SW480 (cell line): ENCODE data around the gene TMLHE.
"Not testable (repeated sequence)": the region's sequence is repeated elsewhere in the genome, so short reads cannot be mapped to it uniquely, and the experiment has no call there.

ENCODE experiments used
- DNase-seq: peaks from one replicate; pipeline ENCODE4 v3.0.0-alpha.2; 2016; ENCODE audit warnings: low spot score

Gene TMLHE, protein sequence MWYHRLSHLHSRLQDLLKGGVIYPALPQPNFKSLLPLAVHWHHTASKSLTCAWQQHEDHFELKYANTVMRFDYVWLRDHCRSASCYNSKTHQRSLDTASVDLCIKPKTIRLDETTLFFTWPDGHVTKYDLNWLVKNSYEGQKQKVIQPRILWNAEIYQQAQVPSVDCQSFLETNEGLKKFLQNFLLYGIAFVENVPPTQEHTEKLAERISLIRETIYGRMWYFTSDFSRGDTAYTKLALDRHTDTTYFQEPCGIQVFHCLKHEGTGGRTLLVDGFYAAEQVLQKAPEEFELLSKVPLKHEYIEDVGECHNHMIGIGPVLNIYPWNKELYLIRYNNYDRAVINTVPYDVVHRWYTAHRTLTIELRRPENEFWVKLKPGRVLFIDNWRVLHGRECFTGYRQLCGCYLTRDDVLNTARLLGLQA

DNA sequence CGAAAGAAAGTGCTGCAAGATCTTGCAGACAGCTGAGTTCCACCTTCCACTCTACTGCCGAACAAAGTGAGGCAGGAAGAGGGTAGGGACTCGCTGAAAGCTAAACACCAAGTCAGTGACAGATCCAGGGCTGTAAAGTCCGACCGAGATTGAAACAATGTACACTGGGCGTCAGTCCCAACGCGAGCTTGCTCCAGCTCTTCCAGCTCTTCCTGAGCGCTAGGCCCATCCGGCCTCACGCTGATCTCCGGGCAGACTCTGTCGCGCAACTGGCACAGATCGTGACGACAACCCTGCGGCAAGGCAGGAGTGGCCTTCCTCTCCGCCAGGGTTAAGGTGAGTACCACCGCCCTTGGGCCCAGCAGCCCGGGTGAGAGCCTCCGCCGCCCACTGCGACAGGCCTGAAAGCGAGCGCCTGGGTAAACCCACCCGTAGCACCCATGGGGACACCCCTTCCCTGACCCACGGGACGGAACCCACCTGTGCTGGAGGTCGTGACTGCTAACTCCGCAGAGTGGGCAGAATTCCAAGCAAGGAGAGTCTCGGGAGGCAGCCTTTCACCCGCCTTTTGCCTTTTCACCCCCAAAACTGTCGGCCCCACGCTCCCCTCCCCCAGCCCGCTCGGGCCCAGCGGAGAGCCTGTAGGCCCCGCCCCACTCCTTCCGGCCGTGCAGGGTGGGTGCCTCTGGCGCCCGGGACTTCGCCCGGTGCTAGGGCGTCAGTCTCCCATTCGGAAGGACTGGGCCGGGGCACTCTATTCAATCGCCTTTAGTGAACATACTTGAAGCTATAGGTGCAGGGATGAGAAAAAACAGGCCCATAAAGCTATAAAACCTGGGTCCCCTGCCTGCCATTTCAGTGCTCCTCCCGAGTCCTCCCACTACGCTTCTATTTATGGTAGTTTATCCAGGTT lies at the start of gene TMLHE, which contains the start of gene SPRY3:
Gene TMLHE (minus strand): TSS at position 641 of the 913 bp plus-strand sequence. CDS start 67,676 bp downstream, outside the sequence.
Gene SPRY3 (plus strand): TSS at position 275 of the 913 bp plus-strand sequence.
- DNase-seq, result peak; percentile 61

DNA sequence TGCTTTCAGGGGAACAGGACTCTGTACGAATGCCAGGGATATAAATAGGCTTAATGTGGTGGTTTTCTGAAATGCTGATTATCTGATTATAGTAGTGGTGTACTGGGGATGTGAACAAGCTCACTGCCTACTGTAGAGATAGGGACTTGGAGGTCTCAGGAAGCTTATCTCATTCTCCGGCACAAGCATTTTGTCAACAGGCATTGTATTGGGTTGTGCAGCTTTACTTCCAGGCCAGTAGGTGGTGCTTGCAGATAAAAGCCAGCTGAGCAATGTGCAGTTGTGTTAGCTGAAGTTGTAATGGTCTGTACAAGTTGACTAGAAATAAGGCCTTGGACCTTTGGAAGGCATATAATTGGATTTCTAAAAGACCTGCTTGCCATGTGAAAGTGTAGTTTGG lies 49.5 kb upstream of the TMLHE start:
- DNase-seq, result no peak

DNA sequence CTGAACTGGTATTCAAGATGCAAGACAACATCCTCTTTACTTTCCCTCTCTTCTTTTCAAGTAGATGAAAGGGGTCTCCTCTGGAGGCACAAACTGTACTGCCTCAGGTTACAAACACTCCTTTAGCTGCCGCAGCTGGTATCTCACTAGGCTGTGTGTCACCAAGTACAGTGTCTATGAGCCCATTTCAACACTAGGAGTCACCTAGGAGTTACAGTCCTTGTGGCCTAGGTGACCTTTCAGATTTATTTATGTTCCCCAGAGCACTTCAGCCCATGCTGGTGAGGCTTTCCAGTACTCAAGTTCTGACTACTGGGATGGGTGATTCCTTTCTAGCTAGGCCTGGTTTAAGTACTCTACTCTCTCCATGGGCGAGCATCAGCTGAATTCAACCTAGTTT lies 32.4 kb upstream of the TMLHE start:
- DNase-seq, result no peak

DNA sequence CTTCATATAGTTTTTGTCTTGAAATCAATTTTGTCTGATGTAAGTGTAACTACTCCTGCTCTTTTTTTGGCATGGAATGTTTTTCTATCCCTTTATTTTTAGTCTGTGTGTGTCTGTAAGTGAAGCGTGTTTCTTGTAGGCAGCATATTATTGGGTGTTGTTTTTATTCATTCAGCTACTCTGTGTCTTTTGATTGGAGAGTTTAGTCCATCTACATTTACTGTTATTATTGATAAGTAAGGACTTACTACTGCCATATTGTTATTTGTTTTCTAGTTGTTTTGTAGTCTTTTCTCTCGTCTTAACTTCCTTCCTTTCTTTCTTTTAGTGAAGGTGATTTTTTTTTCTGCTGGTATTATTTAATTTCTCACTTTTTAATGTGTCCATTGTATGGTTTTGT lies 30.5 kb upstream of the TMLHE start:
- DNase-seq, result no peak

DNA sequence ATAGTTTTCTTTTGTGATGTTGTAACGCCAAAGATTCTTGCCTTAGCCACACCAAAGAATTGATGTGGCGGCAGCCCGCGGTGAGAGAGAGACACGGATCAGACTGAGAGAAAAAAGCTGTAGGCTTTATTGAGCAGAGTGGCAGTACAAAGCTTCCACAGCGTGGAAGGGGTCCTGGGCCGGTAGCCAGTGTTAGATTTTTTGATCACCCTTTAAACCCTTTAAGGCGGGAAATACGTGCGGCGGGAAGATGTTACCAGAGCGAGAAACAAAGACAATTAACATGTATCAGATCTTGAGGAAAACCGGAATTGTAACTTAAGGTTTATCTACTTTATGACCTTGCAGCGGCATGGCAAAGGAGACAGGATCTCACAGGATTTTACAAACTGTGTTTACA lies 28.6 kb upstream of the TMLHE start:
- not testable (repeated sequence) for DNase-seq

DNA sequence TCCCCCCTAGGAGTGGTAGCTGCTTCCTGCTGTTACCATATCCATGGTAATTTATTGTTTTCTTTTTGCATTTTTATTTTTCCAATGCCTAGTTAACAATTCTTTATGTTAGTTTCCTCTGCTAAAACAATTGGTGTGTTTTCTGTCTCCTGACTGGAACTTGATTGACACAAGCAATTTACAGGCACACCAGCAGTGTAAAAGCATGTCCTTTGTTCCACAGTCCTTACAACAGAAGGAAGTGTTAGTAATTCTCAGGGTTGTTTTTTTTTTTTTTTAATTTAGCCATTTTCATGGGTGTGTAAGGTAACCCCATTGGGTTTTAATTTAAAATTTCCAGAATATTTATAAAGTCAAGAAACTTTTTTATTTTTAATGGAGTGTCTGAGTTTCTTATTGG lies 25.0 kb upstream of the TMLHE start:
- no peak for DNase-seq

DNA sequence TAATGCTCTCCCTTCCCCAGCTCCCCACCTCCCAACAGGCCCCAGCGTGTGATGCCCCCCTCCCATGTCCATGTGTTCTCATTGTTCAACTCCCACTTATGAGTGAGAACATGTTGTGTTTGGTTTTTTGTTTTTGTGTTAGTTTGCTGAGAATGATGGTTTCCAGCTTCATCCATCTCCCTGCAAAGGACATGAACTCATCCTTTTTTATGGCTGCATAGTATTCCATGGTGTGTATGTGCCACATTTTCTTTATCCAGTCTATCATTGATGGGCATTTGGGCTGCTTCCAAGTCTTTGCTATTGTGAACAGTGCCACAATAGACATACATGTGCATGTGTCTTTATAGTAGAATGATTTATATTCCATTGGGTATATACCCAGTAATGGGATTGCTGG lies 22.3 kb upstream of the TMLHE start:
- DNase-seq, result not testable (repeated sequence)

DNA sequence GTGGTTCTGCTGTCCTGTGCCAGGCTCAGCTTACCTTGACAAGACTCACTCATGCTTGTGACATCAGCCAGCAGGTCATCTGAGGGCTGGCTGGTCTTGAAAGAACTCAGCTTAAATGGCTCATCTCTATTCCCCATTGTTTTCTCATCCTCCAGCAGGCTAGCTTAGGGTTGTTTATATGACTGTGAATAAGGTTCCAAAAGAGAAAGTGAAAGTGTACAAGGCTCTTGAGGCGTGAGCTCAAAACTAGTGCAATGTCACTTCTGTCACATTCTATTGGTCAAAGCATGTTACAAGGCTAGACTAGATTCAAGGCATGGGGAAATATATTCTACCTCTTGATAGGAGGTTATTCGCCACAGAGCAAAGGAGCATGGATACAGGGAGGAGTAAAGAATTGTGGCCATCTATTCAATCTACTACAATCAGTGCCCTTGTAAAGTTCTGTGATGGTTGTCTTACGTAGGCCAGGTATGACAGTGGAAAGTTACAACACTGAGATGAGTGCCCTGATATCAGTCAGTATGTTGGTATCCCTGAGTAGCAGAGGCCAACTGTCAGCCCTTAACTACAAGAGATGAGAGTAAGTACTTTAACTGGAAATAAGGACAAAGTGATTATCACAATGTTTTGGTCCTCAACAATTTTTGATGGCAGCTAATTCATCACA lies 19.8 kb upstream of the TMLHE start:
- DNase-seq, result peak; percentile 20

DNA sequence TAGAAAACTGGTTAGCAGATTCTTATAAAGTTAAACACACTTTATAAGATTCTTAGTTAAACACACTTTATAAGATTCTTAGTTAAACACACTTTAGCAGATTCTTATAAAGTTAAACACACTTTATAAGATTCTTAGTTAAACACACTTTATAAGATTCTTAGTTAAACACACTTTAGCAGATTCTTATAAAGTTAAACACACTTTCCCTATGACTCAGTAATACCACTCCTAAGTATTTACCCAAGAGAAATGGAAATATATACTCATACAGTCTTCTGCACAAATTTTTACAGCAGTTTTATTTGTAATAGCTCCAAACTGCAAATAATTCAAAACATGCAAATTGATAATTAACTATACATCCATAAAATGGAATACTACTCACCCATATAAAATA lies 7.4 kb upstream of the TMLHE start:
- DNase-seq, result not testable (repeated sequence)

DNA sequence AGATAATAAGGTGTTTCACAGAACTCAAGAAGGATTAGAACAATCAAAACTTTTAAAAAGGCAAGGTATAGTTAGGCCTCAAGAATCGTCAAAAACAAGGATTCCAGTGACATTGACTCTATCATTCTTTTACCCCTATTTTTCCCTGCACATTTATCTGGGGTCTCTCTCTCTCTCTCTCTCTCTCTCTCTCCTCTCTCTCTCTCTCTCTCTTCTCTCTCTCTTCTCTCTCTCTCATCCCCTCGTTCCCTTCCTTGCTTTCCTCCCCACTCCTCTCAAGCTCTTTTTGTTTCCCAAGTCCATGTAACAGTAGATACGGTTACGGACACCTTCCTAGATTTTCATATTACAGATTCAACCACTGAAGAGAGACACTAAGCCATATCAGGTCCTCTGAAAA lies 3.2 kb upstream of the TMLHE start:
- DNase-seq, result no peak

DNA sequence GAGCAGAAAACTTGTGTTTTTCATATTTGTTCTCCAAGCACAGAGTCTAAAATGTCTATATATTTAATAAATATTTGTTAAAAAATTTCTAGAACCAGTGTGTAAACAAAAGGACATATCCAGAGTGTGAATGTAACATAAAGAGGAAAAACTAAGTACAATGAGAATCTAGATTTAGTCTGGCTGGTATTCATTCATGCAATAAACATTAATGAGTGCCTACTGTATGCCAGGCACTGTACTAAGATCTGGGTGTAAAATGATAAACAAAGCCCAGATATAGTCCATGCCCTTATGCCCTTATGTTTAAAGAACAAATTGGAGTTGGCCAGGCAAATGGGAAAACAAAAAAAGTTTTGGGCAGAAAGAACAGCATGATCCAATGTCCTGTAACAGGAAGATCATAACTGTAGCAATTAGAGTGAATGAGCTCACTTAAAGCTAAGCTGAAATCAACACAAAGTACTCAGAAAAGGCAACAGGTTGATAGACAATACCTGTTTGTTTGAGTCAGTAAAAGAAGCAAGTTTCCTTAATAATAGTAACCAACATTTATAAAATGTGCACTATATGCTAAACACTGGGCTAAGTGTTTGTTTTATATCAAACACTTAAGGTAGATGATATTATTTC lies 1.3 kb upstream of the TMLHE start:
- DNase-seq, result no peak

DNA sequence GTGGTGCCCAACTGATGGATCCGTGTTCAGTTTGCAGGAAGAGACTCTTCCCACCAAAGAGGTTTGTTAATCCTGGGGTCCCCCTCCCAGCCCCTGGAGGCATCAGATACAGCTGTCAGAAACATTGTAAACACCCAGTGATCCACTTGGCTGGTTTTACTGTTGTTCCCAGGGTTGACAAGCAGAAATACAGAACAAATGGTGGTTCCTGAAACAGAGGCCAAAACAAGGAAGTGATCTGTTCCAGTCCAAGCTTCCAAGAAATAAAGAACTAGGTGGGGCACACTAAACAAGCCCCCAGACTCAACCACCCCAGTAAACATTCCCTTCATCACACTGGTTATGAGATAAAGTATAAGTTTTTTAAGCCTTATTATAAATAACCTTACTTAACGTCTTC lies 1.4 kb downstream of the TMLHE start:
- no peak for DNase-seq

DNA sequence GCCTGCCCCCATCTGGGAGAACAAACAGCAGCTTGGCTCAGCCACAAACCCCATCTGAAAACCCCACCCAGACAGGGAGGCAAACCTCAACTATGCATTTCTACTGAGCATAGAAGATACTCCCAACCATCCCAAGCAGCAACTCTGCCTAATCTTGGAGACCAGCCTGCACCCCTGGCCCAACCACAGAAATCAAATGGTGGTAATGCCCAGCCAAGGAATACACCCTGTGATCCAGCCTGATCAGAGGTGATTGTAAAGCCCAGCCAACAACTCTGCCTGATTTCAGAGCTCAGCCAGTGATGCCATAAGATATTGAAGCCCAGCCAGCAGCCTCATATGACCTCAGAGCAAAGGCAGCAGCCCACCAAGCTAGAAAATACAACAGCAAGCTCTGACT lies 19.8 kb downstream of the TMLHE start:
- DNase-seq, result no peak

DNA sequence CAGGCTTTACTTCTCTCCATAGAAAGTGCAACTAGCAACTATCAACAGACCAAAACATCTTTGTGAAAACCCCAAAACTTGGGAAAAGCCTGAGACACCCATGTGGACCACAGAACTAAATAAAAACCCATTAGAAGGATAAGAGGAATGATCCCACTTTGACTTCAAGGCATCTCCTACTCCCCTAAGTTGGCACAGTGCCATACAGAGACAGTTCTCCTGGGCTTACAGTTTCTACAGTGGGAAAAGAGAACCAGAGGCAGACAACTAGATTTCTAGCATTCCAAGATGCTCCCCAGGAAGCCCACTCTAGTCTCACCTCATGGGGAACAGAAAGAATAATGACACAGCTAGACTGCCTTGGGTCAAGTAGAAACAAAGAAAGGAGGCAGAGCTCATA lies 20.4 kb downstream of the TMLHE start:
- no peak for DNase-seq

DNA sequence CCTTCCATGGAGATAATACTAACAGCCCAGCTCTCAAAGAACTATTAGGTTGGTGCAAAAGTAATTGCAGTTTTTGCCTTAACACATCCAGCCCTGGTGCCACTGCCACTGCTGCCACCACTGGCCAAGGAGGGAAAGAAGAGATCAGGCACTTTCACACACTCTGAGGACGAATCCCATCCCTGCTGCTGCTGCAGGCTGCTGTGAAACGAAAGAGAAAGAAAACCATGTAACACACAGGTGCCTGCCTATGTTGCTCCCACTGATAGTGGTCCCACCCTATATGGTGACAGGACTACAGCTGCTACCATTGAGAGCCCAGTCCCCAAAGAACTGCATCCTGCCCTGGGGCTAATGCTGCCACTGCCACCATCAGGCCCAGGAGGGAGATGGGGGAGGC lies 35.1 kb downstream of the TMLHE start:
- DNase-seq, result no peak

DNA sequence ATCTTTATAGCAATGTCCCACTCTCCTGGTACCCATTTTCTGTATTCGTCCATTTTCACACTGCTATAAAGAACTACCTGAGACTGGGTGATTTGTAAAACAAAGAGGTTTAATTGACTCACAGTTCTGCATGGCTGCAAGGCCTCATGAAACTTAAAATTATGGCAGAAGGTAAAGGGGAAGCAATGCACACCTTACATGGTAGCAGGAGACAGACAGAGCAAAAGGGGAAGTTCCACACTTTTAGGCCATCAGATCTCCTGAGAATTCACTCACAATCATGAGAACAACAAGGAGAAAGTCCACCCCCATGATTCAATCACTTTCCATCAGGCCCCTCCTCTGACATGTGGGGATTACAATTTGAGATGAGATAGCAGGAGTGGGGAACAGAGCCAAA lies 49.7 kb downstream of the TMLHE start:
- no peak for DNase-seq

DNA sequence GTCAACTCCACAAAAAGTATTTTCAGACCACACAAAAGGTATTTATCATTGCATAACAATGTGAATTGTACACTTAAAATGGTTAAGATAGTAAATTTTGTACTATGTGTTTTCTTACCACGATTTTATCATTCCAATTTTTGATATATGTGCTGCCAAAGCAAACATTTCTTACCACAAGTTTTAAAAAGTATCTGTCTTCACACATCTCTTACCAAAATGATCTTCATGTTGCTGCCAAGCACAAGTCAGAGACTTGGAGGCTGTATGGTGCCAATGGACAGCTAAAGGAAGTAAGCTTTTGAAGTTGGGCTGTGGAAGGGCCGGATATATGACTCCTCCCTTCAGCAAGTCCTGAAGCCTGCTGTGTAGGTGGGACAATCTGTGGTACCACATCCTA lies 67.9 kb downstream of the TMLHE start:
- no peak for DNase-seq

DNA sequence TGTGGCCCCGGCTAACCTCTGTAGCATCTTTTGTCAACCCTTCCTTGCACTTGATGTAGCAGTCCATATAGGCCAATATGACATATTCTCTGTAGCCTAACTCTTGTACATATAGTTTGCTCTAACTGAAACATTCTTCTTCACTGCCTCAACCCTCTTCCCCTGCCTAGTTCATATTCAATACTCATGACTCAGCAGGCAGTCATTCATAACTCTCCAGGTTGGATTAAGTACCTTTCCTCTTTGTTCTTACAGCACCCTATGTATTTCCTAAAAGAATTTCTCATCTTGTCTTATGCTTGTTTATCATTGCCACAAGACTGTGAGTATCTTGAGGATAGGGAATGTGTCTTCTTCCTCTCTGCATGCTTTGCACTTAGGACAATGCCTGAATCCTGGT lies 76.9 kb downstream of the TMLHE start:
- no peak for DNase-seq

DNA sequence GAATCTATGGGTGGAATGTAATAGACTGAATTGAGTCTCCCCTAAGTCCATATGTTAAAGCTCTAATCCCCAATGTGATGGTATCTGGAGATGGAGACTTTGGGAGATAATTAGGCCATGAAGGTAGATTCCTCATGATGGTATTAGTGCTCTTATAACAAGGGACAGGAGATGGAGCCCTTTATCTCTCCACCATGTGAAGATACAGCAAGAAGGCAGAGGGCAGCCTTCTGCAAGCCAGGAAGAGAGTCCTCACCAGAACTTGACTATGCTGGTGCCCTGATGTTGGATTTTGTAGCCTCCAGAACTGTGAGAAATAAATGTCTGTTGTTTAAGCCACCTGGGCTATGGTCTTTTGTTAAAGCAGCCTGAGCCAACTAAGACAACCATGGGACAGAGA lies 78.0 kb downstream of the TMLHE start:
- DNase-seq, result no peak

DNA sequence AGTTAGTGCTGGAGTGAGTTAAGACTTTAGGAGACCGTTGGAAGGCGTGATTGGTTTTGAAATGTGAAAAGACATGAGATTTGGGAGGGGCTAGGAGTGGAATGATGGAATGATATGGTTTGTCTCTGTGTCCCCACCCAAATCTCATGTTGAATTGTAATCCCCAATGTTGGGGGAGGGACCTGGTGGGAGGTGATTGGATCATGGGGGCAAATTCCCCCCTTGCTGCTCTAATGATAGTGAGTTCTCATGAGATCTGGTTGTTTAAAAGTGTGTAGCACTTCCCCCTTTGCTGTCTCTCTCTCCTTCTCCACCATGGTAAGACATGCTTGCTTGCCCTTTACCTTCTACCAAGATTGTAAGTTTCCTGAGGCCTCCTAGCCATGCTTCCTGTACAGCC lies 85.7 kb downstream of the TMLHE start:
- not testable (repeated sequence) for DNase-seq

DNA sequence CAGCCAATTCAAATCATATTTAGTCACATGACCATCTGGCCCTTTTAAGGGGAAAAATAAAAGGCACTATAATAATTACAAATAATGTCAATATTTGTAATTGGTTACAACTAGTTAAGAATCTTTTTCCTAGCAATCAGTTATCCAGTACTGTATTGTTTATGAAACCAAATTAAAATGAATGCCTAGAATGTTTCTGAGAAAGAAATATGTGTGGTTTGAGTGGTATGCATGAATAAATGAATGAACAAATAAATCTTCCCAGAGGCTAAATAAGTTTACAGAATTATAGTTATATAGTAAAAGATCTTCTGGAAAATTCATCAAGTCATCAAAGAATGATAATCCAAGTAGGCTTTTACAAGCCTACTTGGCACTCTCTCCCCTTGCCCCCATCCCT lies 98.5 kb downstream of the TMLHE start:
- no peak for DNase-seq

DNA sequence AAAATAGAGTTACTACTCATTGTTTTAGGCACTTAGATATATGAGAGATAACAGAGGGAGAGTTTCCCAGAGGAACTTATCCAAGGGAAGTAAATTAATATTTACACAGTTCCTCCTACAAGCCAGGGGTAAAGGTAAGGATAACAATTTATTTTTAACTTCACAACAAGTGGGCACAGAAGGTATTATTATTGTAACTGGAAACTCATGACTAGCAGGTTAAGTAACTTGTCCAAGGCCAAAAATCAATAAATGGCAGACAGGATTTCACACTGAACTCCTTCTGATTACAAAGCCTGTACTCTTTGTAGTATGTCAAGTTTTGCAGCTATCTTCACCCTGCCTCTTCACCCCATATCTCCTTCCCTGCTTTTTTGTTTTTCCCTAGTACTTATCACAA lies 107.5 kb downstream of the TMLHE start:
- no peak for DNase-seq
